GM18868 (cell line): ENCODE measurements around the gene TAC4.
A peak's percentile ranks its signal among the peaks of the same experiment; 100 is the strongest.

Source experiments
- ATAC-seq: cut with Tn5 transposase; IDR thresholded peaks from one replicate; pipeline ENCODE4 v1.9.1; 2021; ENCODE audit warnings: mild to moderate bottlenecking, moderate library complexity; ENCODE audit not compliant: unreplicated experiment

TAC4 gene

GRCh38 chr17:49815761-49816281, 32.0 kb downstream of the TAC4 start:
- ATAC-seq: no peak

GRCh38 chr17:49814781-49815529, 32.9 kb downstream of the TAC4 start:
- ATAC-seq: no peak

- no peak for ATAC-seq
Observed at GRCh38 chr17:49809056-49809455, 38.8 kb downstream of the TAC4 start.

GRCh38 chr17:49798738-49799137, 49.1 kb downstream of the TAC4 start:
- no peak for ATAC-seq

- no peak for ATAC-seq
Observed at GRCh38 chr17:49798182-49798581, 49.7 kb downstream of the TAC4 start.

- ATAC-seq: no peak
Observed at GRCh38 chr17:49795372-49795771, 52.5 kb downstream of the TAC4 start.

- no peak for ATAC-seq
Observed at GRCh38 chr17:49793309-49793708, 54.6 kb downstream of the TAC4 start.

GRCh38 chr17:49789243-49789578, 58.7 kb downstream of the TAC4 start:
- no peak for ATAC-seq

GRCh38 chr17:49788478-49789242, 59.2 kb downstream of the TAC4 start, which contains the start of gene KAT7:
Gene KAT7 (plus strand): TSS chr17:49788681. CDS start chr17:49788835, 154 bp downstream.
- ATAC-seq: peak; percentile 86
